ENCODE results near the gene SRRM2.

SRRM2 gene

GRCh38 chr16:2752035-2752849, at the start of gene SRRM2:
TSS of gene SRRM2 (plus strand) at chr16:2752638. CDS start at chr16:2756365, 3,727 bp downstream.
- DNase-seq (ENCODE audit: low read depth) = peak; percentile 95

- DNase-seq (ENCODE audit: low read depth) = no peak
Measured at GRCh38 chr16:2702871-2703745, 49.3 kb upstream of the SRRM2 start.

- no peak for DNase-seq (ENCODE audit: low read depth)
Measured at GRCh38 chr16:2704166-2704982, 48.1 kb upstream of the SRRM2 start.

GRCh38 chr16:2704983-2705275, 47.5 kb upstream of the SRRM2 start:
- no peak for DNase-seq (ENCODE audit: low read depth)

GRCh38 chr16:2705351-2705750, 47.1 kb upstream of the SRRM2 start:
- DNase-seq (ENCODE audit: low read depth) = no peak

GRCh38 chr16:2706085-2706484, 46.4 kb upstream of the SRRM2 start:
- no peak for DNase-seq (ENCODE audit: low read depth)

GRCh38 chr16:2706611-2707311, 45.7 kb upstream of the SRRM2 start:
- no peak for DNase-seq (ENCODE audit: low read depth)

GRCh38 chr16:2707368-2708289, 44.8 kb upstream of the SRRM2 start:
- no peak for DNase-seq (ENCODE audit: low read depth)

- DNase-seq (ENCODE audit: low read depth) = no peak
Measured at GRCh38 chr16:2708290-2708639, 44.2 kb upstream of the SRRM2 start.

GRCh38 chr16:2708955-2709587, 43.4 kb upstream of the SRRM2 start:
- DNase-seq (ENCODE audit: low read depth) = no peak

- no peak for DNase-seq (ENCODE audit: low read depth)
Measured at GRCh38 chr16:2709588-2709984, 42.9 kb upstream of the SRRM2 start.

- no peak for DNase-seq (ENCODE audit: low read depth)
Measured at GRCh38 chr16:2710021-2710710, 42.3 kb upstream of the SRRM2 start.

GRCh38 chr16:2710711-2711231, 41.7 kb upstream of the SRRM2 start:
- DNase-seq (ENCODE audit: low read depth) = no peak

GRCh38 chr16:2711370-2712062, 40.9 kb upstream of the SRRM2 start:
- no peak for DNase-seq (ENCODE audit: low read depth)

- no peak for DNase-seq (ENCODE audit: low read depth)
Measured at GRCh38 chr16:2712063-2712441, 40.4 kb upstream of the SRRM2 start.

- no peak for DNase-seq (ENCODE audit: low read depth)
Measured at GRCh38 chr16:2712546-2712945, 39.9 kb upstream of the SRRM2 start.

- no peak for DNase-seq (ENCODE audit: low read depth)
Measured at GRCh38 chr16:2713523-2713922, 38.9 kb upstream of the SRRM2 start.

- no peak for DNase-seq (ENCODE audit: low read depth)
Measured at GRCh38 chr16:2713985-2714774, 38.3 kb upstream of the SRRM2 start.

Measured in EH (cell line).